GM19455 (cell line): ENCODE data around the gene MANF.

Experiments
- ATAC-seq: cut with Tn5 transposase; IDR thresholded peaks from one replicate; pipeline ENCODE4 v1.9.1; 2021; ENCODE audit not compliant: unreplicated experiment

The MANF gene

GRCh38 chr3:51389423-51390183, 4.5 kb downstream of the MANF start:
- ATAC-seq, result no peak

GRCh38 chr3:51390246-51391074, 5.4 kb downstream of the MANF start:
- peak; percentile 23 for ATAC-seq

GRCh38 chr3:51391075-51391565, 6.0 kb downstream of the MANF start, which contains the start of gene RBM15B:
RBM15B (plus strand) TSS chr3:51391285; CDS start chr3:51391400, 115 bp downstream.
- peak; percentile 87 for ATAC-seq

GRCh38 chr3:51391566-51392354, 6.7 kb downstream of the MANF start:
- ATAC-seq, result peak; percentile 24

GRCh38 chr3:51392355-51393133, 7.5 kb downstream of the MANF start:
- no peak for ATAC-seq

GRCh38 chr3:51393134-51393495, 8.0 kb downstream of the MANF start:
- no peak for ATAC-seq

GRCh38 chr3:51393564-51393963, 8.5 kb downstream of the MANF start:
- no peak for ATAC-seq

- no peak for ATAC-seq
These were observed 9.4 kb downstream of the MANF start for GRCh38 chr3:51394541-51394940.

- ATAC-seq, result no peak
These were observed 10.6 kb downstream of the MANF start for GRCh38 chr3:51395493-51396213.

- ATAC-seq, result no peak
These were observed 11.3 kb downstream of the MANF start for GRCh38 chr3:51396401-51396800.

GRCh38 chr3:51397392-51397791, 12.3 kb downstream of the MANF start:
- no peak for ATAC-seq

- no peak for ATAC-seq
These were observed 13.7 kb downstream of the MANF start for GRCh38 chr3:51398595-51399310.

- no peak for ATAC-seq
These were observed 15.1 kb downstream of the MANF start for GRCh38 chr3:51400166-51400565.

- no peak for ATAC-seq
These were observed 16.6 kb downstream of the MANF start for GRCh38 chr3:51401735-51402134.

- no peak for ATAC-seq
These were observed 18.6 kb downstream of the MANF start for GRCh38 chr3:51403675-51404074.

- ATAC-seq, result no peak
These were observed 22.9 kb downstream of the MANF start for GRCh38 chr3:51408021-51408420.

GRCh38 chr3:51408813-51409212, 23.7 kb downstream of the MANF start:
- no peak for ATAC-seq

- ATAC-seq, result no peak
These were observed 37.1 kb downstream of the MANF start for GRCh38 chr3:51422211-51422610.

GRCh38 chr3:51426921-51427320, 41.8 kb downstream of the MANF start:
- no peak for ATAC-seq
